HepG2 (cell line): ENCODE results near the gene CST3.

ENCODE experiments used
- BRCA1 ChIP-seq: sonication (generic); formaldehyde crosslinking; IDR thresholded peaks from 2 replicates; pipeline ENCODE4 v1.4.0; 2020; ENCODE audit warnings: missing genetic modification reagents
- TF ChIP-seq, protein P1 (sequence below): sonication (generic); formaldehyde crosslinking; IDR thresholded peaks from 2 replicates; pipeline ENCODE4 v1.4.0; 2020; ENCODE audit warnings: missing genetic modification reagents

DNA sequence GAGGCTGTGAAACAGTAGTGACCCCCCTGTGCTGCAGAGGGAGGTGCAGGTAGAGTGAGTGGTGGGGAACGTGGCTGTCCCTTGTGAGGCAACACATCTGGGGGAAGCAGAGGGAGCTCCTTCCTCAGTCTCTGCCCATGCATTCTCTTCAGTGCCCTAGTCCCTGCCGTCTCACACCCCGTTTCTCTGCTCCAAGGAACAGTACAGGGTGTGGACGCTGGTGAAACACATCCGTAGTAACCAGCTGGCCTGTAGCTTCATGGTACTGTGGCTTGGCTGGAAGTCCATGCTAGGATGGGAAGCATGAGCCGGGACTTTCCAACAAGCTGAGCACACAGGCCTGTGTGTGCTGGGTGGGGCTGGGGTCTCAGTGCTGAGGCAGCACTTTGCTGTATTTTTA, 25.4 kb upstream of the CST3 start:
- TF ChIP-seq BRCA1: no peak
- TF ChIP-seq, protein P1, sequence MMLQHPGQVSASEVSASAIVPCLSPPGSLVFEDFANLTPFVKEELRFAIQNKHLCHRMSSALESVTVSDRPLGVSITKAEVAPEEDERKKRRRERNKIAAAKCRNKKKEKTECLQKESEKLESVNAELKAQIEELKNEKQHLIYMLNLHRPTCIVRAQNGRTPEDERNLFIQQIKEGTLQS (CRISPR knock-in tag): no peak
